ENCODE data around the gene MYO5C.

GRCh38 chr15:52228921-52229320 lies 66.7 kb downstream of the MYO5C start:
- no peak for TF ChIP-seq CTCF (IDR thresholded peaks at IDR 0.05 in 4 of 5, conservative IDR thresholded peaks at IDR 0.05 in 1 of 5)
- TF ChIP-seq POLR2A (IDR thresholded peaks at IDR 0.05), result no peak

Data from gastrocnemius medialis (tissue), 4 donors.